Parathyroid adenoma (tissue), 2 donors: Measurements from ENCODE around the gene SLC35F3.

Experiments
- H2AFZ ChIP-seq: fragments of 300-600 bp; sonication (generic); one replicate; pipeline ENCODE4 v1.7.0; 2017; ENCODE audit warnings: antibody characterized with exemption, mild to moderate bottlenecking
- H3K27ac ChIP-seq: fragments of 300-600 bp; sonication (generic); one replicate; pipeline ENCODE4 v1.7.0; 2017
- H3K27me3 ChIP-seq: fragments of 300-600 bp; sonication (generic); one replicate; pipeline ENCODE4 v1.7.0; 2017; ENCODE audit warnings: low read length; ENCODE audit not compliant: control insufficient read depth, insufficient read depth
- H3K36me3 ChIP-seq: fragments of 300-600 bp; sonication (generic); one replicate; pipeline ENCODE4 v1.7.0; 2017; ENCODE audit warnings: low read length; ENCODE audit not compliant: control insufficient read depth, insufficient read depth
- H3K4me1 ChIP-seq: fragments of 300-600 bp; sonication (generic); one replicate; pipeline ENCODE4 v1.7.0; 2017; ENCODE audit warnings: control low read depth
- H3K4me2 ChIP-seq: fragments of 300-600 bp; sonication (generic); one replicate; pipeline ENCODE4 v1.7.0; 2017; ENCODE audit warnings: low read length
- H3K4me3 ChIP-seq: fragments of 300-600 bp; sonication (generic); one replicate; pipeline ENCODE4 v1.7.0; 2017; ENCODE audit warnings: low read depth, low read length
- H3K79me2 ChIP-seq: fragments of 300-600 bp; sonication (generic); one replicate; pipeline ENCODE4 v1.7.0; 2017; ENCODE audit warnings: control low read depth
- H3K9ac ChIP-seq: fragments of 300-600 bp; sonication (generic); one replicate; pipeline ENCODE4 v1.7.0; 2017; ENCODE audit warnings: mild to moderate bottlenecking
- H3K9me3 ChIP-seq: fragments of 300-600 bp; sonication (generic); one replicate; pipeline ENCODE4 v1.7.0; 2017; ENCODE audit warnings: low read length; ENCODE audit not compliant: control insufficient read depth
- CTCF ChIP-seq: fragments of 300-600 bp; sonication (generic); IDR thresholded peaks from one replicate; pipeline ENCODE4 v1.7.0; 2017; ENCODE audit warnings: antibody characterized with exemption, mild to moderate bottlenecking
- donor health status: primary hyperparathyroidism.

SLC35F3 gene

DNA sequence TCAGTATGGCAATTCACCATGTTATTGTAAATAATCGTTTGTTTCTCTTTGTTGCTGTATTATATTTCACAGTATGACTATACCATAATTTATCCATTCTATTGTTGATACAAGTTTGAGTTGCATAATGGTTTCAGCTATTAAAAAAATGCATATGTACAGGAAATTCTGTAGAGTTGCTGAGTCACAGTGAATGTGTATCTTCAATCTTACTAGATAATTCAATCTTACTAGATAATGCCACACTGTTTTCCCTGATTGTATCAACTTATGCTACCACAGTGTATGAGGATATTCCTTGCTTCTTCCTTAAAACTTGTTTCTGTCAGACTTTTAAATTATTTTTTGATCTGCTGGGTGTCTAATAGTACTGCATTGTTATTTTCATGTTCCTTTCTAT, 465.3 kb downstream of the SLC35F3 start:
- Histone ChIP-seq H3K4me1 (peaks cover 2% of the 10 kb centered on the region), H3K27me3 (no peaks in the 10 kb centered on the region), H2AFZ (no peak overlapping the region), H3K27ac (no peak overlapping the region), H3K36me3 (no peaks in the 10 kb centered on the region), H3K79me2 (peaks cover 4% of the 10 kb centered on the region), H3K4me2 (no peak overlapping the region), H3K9ac (no peak overlapping the region), H3K4me3 (no peak overlapping the region), H3K9me3 (no peaks in the 10 kb centered on the region)
- TF ChIP-seq CTCF, result no peak

- Histone ChIP-seq H3K27ac (no peak overlapping the region), H3K4me1 (peaks cover 2% of the 10 kb centered on the region), H3K4me3 (no peak overlapping the region), H3K36me3 (no peaks in the 10 kb centered on the region), H3K4me2 (no peak overlapping the region), H3K27me3 (no peaks in the 10 kb centered on the region), H3K9ac (no peak overlapping the region), H3K9me3 (no peaks in the 10 kb centered on the region), H3K79me2 (peaks cover 4% of the 10 kb centered on the region), H2AFZ (no peak overlapping the region)
- TF ChIP-seq CTCF, result no peak
These were observed 466.9 kb downstream of the SLC35F3 start for GRCh38 chr1:234371414-234371813.

DNA sequence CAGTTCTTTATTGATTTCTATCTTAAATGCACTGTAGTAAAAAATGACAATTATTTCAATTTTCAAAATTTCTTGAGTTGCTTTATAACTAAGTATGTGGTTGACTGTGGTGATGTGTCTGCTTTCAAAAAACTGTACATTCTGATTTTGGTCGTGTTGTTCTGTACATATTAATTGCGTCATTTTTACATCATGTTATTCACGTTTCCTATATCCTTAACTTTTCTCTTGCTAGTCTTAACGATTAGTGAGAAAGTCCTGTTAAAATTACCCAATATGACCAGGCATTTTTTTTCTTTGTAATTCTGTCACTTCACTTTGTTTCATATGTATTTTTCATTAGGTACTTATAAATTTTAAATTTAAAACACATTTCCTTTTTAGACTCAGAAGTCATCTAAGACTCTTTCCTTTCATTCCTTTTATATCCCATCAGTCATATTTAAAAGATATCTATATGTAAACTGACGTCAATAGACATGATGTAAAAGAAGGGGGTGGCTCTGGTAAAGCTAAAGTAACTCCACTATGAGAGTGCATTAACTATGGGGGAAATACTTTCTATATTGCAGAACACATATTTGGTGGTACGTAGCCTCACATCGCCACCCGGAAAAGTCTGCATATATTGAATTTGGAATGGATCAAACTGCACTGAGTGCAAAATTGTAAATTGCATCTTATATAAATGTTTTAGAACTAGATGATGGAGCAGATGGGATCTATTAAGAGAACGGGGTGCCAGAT, 467.7 kb downstream of the SLC35F3 start:
- H3K4me2 ChIP-seq, result peak overlapping the region; percentile 93
- H3K36me3 ChIP-seq, result no peaks in the 10 kb centered on the region
- H2AFZ ChIP-seq, result peak overlapping the region; percentile 92
- peaks cover 4% of the 10 kb centered on the region for H3K79me2 ChIP-seq
- peak overlapping the region; percentile 100 for H3K4me3 ChIP-seq
- H3K9ac ChIP-seq, result no peak overlapping the region
- H3K4me1 ChIP-seq, result peaks cover 2% of the 10 kb centered on the region
- H3K27me3 ChIP-seq, result no peaks in the 10 kb centered on the region
- H3K27ac ChIP-seq, result no peak overlapping the region
- no peaks in the 10 kb centered on the region for H3K9me3 ChIP-seq
- no peak for TF ChIP-seq CTCF

- Histone ChIP-seq H3K27ac (peak within 1 kb of the TSS; percentile 95), H3K9ac (peak within 1 kb of the TSS; percentile 38), H3K27me3 (no peaks in the 10 kb centered on the region), H3K9me3 (no peaks in the 10 kb centered on the region), H2AFZ (peak within 1 kb of the TSS; percentile 92), H3K36me3 (no peaks in the 10 kb centered on the region), H3K79me2 (peaks cover 4% of the 10 kb centered on the region), H3K4me1 (peaks cover 2% of the 10 kb centered on the region), H3K4me2 (peak within 1 kb of the TSS; percentile 93), H3K4me3 (peak within 1 kb of the TSS; percentile 100)
- TF ChIP-seq CTCF, result no peak
These were observed 468.8 kb downstream of the SLC35F3 start, which contains the start of gene COA6 for GRCh38 chr1:234373064-234373958. Gene COA6, plus strand, starts transcription at chr1:234373456. Its CDS starts 11 bp downstream, at chr1:234373467.
